Left ventricle myocardium superior (tissue), 1 donor: ENCODE data around the gene SCNN1A. TPM values are rescaled to one million over a fixed set of nuclear protein-coding genes. Genes with fewer than 3 reads are reported as not detected.
"Not testable (repeated sequence)": the region's sequence is repeated elsewhere in the genome, so short reads cannot be mapped to it uniquely, and the experiment has no call there.

ENCODE experiments used
- ATAC-seq: fragments of 200-7000 bp; cut with Tn5 transposase; one replicate; pipeline ENCODE4 v1.9.1; 2020; ENCODE audit warnings: mild to moderate bottlenecking, moderate library complexity
- DNase-seq: peaks from one replicate; pipeline ENCODE4 v3.0.0-alpha.2; 2020
- intact Hi-C: fragments of 100-400 bp; cut with micrococcal nuclease; formaldehyde crosslinking; loops from one replicate; pipeline ENCODE4 v1.11.0; 2022
- total RNA-seq: library from RNA; stranded (reverse); fragmentation: NEBNext Ultra II Directional; extraction: Animal tissue kit (Norgen Biotek cat#: 25700); gene quantifications from one replicate; pipeline ENCODE4 v1.2.1, GENCODE V29; 2021
- donor health status: DM: no; HTN: yes; CAD: no; lungs with severe emphysema.

The SCNN1A gene
- total RNA-seq, 1 donor from 2014 or later: 1.7 TPM

DNA sequence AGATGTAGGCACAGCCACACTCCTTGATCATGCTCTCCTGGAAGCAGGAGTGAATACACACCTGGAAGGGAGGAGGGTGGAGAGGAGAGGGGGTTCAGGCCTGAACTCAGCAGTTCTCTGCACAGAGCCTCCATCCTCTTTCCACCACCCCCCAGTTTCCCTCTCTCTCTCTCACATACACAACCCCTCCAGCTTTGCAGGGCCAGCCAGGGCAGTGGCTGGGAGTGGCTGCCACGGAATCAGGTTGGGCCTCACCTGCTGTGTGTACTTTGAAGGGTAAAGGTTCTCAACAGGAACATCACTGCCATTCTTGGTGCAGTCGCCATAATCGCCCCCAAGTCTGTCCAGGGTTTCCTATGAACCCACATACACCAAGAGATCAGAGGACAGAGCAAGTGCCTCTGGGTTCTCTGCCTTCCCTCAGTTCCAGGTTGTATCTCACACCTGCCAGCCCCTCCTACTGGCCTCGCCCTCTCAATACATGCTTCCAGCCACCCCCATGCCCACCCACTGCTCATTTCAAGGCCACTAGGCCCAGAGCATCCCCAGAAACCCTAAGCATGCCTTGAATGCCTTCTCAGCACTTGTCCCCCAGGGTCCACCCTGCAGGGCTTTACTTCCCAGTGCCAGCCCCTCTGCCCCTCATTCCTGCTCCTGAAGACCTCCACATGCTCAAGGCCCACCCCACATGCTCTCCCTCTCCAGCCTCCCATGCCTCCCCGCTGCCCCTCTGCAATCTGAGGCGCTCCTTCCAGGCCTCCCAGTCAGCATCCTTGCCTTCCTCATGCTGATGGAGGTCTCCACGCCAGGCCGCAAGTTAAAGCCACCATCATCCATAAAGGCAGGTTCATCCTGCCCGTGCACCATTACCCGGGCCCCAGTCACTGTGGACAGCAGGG, 20.6 kb downstream of the SCNN1A start:
- intact Hi-C loops: no loop called here
- no peak for DNase-seq
- no peak for ATAC-seq

DNA sequence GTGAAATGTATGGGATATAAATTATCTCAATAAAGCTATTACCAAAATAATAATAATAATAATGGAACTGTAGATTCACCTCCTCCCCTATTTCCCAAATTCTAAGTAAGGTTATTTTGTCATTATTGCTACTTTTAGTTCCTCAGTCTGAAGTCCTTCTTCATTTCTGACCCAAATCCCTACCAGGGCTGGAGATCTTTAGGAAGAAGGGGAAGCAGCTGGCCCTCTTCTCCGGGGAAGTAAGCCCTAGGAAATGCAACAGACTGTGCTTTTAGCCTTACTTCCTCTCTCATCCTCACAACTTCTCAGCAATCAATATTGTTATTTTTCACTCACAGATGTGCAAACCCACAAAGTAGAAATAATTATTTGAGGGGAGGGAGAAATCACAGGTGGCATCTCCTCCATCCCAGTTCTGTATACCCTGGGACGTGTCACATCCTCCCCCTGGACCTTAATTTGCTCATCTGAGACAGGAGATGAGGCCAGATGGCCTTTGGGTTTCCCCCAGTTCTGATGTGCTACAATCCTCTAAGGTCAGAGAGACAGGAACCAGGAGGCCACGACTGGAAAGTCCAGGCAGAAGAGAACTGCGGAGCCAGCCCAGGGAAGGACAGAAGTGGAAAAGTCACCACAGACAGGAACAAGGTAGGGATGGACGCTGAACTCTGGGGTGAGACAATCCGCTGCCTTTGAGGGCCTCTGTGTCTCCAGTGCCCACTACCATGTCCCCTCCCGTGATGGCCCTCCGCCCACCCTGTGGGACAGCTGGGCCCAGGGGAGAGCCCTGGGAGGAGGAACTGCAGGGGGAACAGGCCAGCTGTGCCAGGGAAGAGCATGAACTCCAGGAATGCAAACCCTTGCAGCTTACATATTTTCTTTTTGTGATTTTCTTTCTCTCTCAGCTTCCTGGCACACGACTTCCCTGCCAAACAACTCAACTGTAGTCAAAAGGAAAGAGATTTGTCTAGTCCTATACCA, 22.9 kb downstream of the SCNN1A start:
- intact Hi-C loops: no loop called here
- no peak for DNase-seq
- peak; percentile 54 for ATAC-seq

DNA sequence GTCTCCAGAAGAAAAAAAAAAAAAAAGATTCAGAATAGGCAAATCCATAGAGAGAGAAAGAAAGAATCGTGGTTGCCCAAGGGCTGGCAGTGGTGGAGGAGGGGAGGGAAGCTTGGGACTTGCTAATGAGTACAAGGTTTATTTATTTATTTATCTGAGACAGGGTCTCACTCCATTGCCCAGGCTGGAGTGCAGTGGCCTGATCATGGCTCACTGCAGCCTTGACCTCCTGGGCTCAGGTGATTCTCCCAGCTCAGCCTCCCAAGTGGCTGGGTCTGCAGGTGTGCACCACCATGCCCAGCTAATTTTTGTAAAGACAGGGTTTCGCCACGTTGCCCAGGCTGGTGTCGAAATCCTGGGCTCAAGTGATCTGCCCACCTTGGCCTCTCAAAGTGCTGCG, 23.7 kb downstream of the SCNN1A start:
- ATAC-seq (no peak), DNase-seq (no peak)
- intact Hi-C loops: no loop called here

DNA sequence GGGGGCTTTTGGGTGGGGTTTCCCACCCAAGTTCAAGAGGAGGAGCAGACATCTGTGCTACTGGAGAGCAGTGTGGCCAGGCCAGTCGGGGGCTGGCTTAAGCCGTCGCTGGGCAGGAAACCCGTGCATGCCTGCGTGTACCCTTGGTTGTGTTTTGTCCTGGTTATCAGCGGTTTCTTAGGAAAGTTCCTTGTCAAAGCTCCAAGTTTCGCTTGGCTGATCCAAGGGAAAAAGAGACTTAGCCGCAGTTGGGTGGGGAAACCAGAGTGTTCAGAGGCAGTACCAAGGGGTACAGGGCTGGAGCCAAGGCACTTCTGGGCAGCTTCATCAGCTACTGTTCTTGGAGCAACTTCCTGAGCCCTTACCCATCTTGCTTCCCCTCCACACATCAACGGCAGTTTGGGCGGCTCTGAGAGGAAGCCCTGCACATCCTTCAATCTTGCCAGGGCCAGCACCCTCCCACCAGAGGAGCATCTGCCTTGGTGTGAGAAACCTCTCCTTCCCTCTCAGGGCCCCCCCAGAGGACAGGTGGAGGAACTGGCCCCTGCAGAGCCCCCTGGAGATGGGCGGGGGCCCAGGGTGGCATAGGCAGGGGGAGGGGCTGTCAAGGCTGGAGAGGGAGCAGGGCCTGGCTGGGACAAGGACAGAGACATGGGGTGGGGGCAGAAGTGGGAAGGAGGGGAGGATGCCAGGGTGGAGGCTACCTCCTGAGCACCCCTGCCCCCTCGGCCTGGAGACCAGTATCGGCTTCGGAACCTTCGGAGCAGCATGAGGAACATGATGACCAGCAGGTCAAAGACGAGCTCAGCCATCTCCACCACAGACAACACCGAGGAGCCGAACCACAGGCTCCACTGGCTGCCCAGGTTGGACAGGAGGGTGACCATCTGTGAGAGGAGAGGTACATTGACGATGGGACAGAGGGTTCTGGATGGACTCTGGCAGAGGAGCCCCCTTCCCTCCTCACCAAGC, 27.7 kb downstream of the SCNN1A start:
- ATAC-seq: peak; percentile 78
- DNase-seq: peak; percentile 74
- intact Hi-C loops: no loop called here

DNA sequence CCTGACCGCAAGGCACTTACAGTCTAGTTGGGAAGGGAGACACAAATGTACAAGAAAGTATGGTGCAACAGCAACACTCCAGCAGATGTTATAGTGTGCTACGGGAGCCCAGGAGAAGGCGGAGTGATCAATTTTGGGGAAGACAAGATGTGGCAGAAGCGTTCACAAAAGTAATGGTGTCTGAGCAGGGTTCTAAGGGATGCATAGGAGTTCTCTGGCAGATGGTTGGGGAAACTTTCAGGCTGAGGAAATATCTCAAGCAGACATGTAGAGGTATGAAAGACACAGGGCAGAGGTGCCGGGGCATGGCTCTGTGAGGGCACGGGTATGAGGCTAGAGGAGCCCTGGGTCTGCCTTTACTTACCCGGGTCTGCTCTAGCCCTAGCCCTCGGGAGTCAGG, 28.4 kb downstream of the SCNN1A start:
- DNase-seq (no peak), ATAC-seq (no peak)
- intact Hi-C loops: no loop called here

DNA sequence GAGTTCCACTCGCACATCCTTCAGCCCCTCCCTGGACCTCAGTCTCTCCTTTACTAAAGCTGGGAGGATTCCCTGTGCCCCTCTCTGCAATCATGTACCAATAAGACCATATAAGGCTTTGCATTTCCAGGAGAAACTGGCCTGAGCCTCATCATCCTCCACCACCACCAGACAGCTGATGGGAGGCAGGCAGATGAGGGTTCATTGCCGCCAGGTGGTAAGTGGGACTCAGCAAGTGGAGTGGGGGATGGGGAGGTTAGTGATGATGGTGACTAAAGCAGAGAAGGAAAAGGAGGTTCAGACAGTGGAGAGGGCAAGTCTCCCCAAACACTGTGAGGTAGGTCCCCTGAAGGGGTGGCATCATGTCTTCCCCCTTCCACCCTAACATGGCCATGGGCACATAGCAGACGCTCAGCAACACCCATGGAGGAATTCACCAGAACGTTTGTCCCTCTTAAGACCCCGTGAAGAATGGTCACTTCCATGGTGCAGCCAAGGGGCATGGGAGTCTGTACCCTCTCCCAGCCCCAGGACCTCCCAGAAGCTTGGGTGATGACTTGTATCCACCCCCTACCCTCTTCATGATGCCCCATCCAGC, 29.0 kb downstream of the SCNN1A start:
- DNase-seq (no peak), ATAC-seq (no peak)
- intact Hi-C loops: no loop called here

DNA sequence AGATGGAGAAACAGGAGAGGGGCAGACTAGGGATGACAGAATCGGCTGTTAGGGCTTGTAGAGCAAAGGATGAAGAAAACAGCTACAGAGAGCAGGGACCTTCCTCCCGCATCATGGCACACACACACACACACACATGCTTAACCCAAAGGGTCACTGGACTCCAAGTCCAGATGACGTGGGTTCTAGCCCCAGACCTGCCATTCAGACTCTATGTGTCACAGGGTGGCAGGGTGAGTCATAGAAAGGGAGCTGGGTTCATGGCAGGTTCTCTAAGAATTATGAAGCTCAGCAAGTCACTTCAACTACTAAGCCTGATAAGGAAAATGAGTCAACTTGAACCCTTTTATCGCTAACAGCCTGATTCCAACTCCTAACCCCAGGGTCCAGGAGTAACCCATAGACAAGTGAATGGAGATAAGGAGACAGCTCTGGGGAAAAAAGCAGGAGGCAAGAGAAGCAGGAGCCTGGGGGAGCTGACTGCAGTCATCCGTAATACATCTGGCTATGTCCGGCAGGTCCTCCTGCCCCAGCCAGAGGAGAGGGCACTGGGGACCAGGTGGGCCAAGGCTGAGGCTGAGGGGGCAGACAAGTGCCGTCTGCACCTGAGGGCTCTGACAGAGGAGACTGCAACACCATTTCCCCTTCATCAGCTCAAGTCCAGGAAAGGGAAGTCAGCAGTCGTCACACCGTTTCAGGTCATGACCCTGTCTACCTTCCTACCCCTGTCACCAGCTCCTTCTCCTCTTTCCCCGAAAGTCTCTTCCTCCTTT, 29.9 kb downstream of the SCNN1A start:
- intact Hi-C loops: no loop called here
- DNase-seq: peak; percentile 27
- no peak for ATAC-seq

DNA sequence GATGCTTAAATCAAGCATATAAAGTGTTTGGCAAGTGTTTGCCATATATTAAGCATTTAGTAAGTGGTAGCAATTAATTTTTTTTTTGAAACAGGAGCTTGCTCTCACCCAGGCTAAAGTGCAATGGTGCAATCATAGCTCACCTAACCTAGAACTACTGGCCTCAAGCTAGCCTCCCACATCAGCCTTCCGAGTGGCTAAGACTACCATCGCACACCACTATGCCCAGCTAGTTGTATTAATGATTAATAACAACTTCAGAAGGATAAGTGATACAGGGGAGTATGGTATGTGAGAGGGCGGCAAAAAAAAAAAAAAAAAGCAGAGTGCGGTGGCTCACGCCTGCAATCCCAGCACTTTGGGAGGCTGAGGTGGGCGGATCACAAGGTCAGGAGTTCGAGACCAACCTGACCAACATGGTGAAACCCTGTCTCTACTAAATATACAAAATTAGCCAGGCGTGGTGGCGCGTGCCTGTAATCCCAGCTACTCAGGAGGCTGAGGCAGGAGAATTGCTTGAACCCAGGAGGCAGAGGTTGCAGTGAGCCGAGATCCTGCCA, 31.2 kb downstream of the SCNN1A start:
- DNase-seq, ATAC-seq, intact Hi-C loops: not testable (repeated sequence)

DNA sequence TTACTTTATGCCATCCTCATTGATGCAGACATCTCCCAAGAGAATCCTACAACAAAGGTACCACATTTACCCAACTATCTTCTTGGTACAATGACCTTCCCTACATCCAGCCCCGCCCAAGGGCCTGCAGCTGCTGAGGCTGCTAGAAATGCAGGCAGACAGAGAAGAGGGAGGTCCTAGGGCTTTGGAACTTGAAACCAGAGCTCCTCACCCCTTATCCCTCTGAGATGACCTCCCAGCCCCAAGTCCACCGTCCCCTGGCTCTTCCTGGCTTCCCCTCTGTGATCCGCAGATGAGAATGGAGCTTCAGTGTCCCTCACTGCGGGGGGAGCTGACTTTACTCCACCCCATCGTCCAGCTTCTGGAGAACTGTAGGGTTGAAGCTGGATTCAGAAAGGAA, 31.8 kb downstream of the SCNN1A start:
- peak; percentile 51 for DNase-seq
- intact Hi-C loops: no loop called here
- ATAC-seq: no peak

DNA sequence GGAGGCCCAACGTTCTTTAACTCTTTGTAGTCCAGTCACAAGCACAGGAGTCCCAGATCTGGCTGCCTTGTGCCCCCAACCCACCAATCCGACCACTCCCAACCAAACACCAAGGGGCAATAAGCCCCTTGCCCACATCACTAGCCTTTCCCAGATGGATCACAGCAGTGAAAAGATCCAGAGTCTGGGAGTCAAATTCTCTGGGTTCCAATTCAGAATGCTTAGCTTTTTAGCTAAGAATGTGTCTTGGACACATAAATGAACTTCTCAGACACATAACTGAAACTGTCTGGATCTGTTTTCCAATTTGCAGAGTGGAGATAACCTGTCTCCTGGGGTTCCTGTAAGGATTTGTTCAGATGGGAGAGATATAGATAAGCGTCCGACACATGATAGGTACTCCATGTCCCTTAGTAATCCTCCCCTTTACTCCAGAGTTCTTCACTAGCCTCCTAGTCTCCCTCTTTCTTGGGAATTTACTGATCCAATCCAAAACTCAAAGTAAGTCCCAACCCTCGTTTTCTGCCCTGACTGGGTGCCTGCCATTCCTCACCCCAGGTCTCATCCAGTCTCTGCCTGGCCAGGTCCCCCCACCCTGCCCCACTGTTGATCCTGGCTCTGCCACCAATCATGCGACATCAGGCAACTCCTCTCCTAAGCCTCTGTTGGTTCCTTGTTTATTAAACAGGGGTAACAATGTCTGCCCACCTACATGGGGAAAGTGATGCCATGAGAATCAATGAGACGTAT, 33.0 kb downstream of the SCNN1A start:
- no peak for DNase-seq
- intact Hi-C loops: no loop called here
- peak; percentile 3 for ATAC-seq

DNA sequence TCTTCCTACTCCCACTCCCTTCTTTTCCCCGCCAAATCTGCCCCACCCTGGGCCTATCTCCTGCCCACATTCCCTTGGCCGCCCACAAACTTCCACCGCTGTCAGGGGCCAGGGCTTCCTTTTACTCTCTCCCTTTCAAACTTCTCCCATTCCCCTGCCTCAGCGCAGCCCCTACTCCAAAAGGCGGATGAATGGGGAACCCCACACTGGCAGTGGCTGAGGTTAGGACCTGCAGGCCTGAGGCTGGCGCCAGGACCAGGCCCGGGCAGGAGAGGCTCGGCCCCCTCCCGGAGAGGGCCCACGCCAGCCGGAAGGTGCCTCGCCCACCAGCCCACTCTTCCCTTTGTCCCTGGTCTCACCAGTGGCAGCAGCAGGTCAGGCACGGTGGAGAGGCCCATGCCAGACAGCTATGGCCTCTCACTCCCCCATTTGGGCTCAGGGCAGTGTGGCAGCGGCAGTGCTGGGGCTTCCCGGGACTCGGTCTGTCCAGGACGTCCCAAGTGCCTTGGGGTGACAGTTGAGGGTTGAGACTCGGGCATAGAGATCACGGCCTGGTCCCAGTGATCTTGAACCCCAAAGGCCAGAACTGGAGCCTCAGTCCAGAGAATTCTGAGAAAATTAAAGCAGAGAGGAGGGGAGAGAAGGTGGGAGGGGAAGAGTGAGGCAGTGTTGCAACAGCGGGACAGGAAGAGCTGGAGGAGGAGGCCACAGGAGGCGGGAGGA, 33.8 kb downstream of the SCNN1A start, which contains the start of gene TNFRSF1A:
Gene TNFRSF1A (minus strand): TSS at position 660 of the 723 bp plus-strand sequence. CDS start 262 bp downstream, at position 398.
- intact Hi-C loops: no loop called here
- DNase-seq (peak; percentile 74), ATAC-seq (peak; percentile 84)

DNA sequence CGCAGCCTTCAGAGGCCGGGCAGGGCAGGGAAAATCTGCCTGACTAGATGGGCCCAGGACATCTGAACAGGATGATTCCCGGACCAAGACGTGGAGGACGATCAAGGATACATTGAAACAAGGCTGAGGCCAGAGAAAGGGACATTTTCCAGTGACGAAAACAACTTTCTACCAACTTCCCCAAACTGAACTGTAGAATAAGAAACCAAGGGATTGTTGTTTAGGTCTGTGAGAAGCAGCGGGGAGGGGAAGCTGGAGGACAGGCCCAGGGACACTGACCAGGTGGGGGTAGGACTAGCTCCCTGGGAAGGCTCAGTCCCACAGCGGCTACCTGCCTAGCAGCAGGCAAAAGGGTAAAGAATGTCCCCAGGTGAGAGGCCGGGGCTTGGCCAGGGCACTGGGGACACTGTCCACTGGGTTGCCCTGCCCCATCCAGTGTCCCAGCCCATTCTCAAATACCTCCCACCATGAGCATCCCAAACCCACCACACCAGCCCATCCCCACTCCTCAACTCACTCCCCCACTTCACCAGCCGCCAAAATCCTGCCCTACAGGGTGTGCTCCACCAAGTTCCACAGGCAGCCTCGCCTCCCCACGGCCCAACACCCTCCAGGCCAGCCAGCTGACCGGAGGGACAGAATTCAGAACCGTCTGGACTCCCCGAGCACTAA, 34.5 kb downstream of the SCNN1A start:
- intact Hi-C loops: no loop called here
- peak; percentile 11 for DNase-seq
- ATAC-seq: peak; percentile 0

DNA sequence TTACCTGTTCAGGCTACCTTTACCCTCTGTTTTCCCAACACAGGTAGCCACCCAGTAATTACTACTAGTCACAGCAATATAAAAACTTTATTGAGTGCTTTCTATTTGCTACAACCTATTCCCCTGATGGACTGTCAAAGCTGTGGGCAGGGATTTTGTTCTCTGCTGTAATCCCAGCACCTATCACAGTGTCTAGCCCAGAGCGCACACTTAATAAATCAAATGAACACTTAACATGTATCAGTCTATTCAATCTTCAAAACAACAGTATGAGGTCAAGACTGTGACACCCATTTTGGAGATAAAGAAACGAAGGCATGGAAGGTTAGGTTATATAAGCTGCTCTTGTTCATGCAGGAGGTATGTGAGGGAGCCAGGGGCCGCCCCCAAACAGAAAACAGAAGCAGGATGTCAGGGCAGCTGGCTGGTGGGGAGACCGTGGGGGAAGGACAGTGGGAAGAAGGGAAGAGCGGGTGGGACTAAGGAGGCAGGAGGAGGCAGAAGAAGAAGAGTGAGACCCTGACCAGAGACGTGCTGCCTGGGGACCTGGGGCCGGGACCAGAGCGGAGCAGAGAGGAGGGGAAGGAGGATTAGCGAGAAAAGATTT, 35.2 kb downstream of the SCNN1A start:
- no peak for ATAC-seq
- intact Hi-C loops: no loop called here
- DNase-seq: peak; percentile 51

DNA sequence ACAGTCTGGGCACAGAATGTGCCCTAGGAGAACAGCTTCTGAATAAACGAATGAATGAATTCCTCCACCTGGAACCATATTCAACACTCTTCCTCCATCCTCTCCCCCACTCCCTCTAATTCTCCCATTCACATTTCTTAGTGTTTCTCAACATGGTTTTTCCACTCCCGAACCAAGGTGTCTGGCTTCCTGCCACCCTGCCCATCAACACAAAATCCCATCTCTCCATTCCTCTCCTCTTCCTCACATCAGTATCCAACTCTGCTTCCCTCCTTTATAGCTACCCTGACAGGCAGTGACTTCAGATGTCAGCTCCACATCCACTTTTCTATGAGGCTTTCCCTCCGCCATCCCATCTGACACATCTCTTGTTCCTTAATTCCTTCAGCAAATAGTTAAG, 36.4 kb downstream of the SCNN1A start:
- intact Hi-C loops: no loop called here
- no peak for DNase-seq
- no peak for ATAC-seq

DNA sequence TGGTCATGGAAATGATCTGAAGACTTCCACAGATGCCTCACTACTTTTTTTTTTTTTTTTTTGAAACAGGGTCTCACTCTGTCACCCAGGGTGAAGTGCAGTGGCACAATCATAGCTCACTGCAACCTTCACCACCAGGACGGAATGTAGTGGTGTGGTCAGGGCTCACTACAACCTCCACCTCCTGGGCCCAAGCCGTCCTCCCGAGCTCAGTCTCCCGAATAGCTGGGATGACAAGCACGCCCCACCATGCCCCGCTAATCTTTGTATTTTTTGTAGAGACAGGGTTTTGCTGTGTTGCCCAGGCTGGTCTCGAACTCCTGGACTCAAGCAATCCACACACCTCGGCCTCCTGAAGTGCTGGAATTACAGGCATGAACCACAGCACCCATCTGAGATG, 36.8 kb downstream of the SCNN1A start:
- intact Hi-C loops, DNase-seq, ATAC-seq: not testable (repeated sequence)
